Measurements from ENCODE around the gene ERMN. TPM values are rescaled to one million over a fixed set of nuclear protein-coding genes. Genes with fewer than 3 reads are reported as not detected.

The ERMN gene
- total RNA-seq, 1 donor from 2014 or later: not detected

DNA sequence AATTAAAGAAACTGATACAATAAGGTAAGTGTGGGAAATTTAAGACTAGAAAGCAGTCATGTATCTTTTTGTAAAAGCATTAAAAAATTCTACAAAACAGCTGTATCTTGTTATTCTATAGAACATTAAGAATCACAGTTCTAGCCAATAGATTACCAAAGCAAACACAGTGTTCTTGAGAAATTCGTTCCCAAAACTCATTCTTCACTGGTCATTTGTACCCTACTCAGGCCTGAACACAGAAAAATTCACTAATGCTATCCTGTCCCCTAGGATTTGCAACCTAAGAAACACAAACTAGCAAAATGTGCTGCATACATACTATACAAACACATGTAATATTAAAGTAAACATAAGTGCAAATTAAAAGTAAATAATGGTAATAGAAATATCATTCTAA lies 29.1 kb downstream of the ERMN start:
- TF ChIP-seq CTCF (IDR thresholded peaks at IDR 0.05; ENCODE audit: unreplicated experiment): no peak
- peaks cover 9% of the 10 kb centered on the region for H3K4me1 Mint-ChIP-seq (ENCODE audit: low read depth)
- H3K27me3 Mint-ChIP-seq: peaks cover 3% of the 10 kb centered on the region
- H3K36me3 Mint-ChIP-seq (ENCODE audit: insufficient read depth): no peaks in the 10 kb centered on the region
- no peak overlapping the region for H3K4me3 Mint-ChIP-seq (ENCODE audit: low read depth)
- H3K9me3 Mint-ChIP-seq (ENCODE audit: low read depth): no peaks in the 10 kb centered on the region
- H3K27ac Mint-ChIP-seq: no peak overlapping the region
- no peak for DNase-seq (ENCODE audit: low spot score, unreplicated experiment)

DNA sequence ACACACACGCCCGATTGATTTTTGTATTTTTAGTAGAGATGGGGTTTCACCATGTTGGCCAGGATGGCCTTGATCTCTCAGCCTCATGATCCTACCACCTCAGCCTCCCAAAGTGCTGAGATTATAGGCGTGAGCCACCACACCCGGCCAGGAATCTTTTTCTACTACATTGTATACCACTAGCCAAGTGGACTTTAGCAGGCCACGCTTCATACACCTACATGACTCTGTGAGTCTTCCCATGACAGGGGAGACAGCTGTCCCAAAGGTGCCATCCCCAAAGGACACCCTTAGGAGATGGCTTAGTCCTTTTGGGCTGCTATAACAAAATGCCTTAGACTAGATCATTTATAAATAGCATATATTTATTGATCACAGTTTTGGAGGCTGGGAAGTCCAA lies 32.8 kb downstream of the ERMN start:
- no peak for DNase-seq (ENCODE audit: low spot score, unreplicated experiment)
- Mint-ChIP-seq H3K9me3 (ENCODE audit: low read depth) (no peaks in the 10 kb centered on the region), H3K4me3 (ENCODE audit: low read depth) (no peak overlapping the region), H3K27me3 (peaks cover 3% of the 10 kb centered on the region), H3K4me1 (ENCODE audit: low read depth) (peaks cover 6% of the 10 kb centered on the region), H3K27ac (no peak overlapping the region), H3K36me3 (ENCODE audit: insufficient read depth) (no peaks in the 10 kb centered on the region)
- TF ChIP-seq CTCF (IDR thresholded peaks at IDR 0.05; ENCODE audit: unreplicated experiment): no peak

DNA sequence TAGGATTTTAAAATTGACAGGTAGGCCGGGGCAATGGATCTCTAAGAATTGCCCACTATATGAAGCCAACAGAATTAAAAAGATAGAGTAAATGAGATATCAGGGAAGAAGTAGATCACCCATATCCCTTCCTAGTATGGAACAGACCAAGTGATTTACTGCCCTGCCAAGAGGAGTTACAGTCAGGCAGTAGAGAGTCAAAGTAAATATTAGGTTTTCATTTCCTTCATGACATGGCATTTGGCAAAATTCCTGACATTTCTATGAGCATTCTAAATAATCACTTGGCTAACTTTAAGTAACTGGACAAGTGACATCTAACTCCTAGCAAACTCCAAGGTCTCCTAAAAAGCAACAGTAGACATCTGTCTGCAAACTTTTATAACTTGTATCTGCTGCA lies 34.6 kb downstream of the ERMN start:
- no peak for TF ChIP-seq CTCF (IDR thresholded peaks at IDR 0.05; ENCODE audit: unreplicated experiment)
- Mint-ChIP-seq H3K9me3 (ENCODE audit: low read depth) (no peaks in the 10 kb centered on the region), H3K4me1 (ENCODE audit: low read depth) (peaks cover 6% of the 10 kb centered on the region), H3K36me3 (ENCODE audit: insufficient read depth) (no peaks in the 10 kb centered on the region), H3K4me3 (ENCODE audit: low read depth) (no peak overlapping the region), H3K27me3 (no peaks in the 10 kb centered on the region), H3K27ac (no peak overlapping the region)
- no peak for DNase-seq (ENCODE audit: low spot score, unreplicated experiment)

- Mint-ChIP-seq H3K27ac (no peak overlapping the region), H3K4me3 (ENCODE audit: low read depth) (no peak overlapping the region), H3K36me3 (ENCODE audit: insufficient read depth) (no peaks in the 10 kb centered on the region), H3K9me3 (ENCODE audit: low read depth) (no peaks in the 10 kb centered on the region), H3K4me1 (ENCODE audit: low read depth) (peaks cover 4% of the 10 kb centered on the region), H3K27me3 (no peaks in the 10 kb centered on the region)
- TF ChIP-seq CTCF (IDR thresholded peaks at IDR 0.05; ENCODE audit: unreplicated experiment): no peak
- no peak for DNase-seq (ENCODE audit: low spot score, unreplicated experiment)
Measured at GRCh38 chr2:157290525-157290924, 35.1 kb downstream of the ERMN start.

DNA sequence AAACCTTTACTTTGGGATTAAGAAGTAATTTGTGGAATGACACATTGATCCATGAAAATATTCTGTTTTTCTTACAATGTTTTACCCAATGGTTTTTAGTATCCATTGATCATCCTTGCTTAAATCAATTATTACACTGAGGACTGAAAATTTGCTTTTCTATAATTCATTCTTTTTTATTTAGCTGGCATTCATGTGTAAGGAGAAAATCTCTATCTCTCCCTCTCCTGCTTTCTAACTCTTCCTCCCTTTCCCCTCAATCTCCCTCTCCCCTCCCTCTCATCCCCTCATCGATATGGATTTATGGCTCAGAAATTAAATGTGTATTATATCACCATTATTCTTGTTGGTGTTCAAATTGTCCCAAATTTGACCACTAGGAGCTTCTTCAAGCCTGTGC lies 38.5 kb downstream of the ERMN start:
- H3K4me3 Mint-ChIP-seq (ENCODE audit: low read depth): no peak overlapping the region
- H3K36me3 Mint-ChIP-seq (ENCODE audit: insufficient read depth): no peaks in the 10 kb centered on the region
- no peak overlapping the region for H3K27ac Mint-ChIP-seq
- no peaks in the 10 kb centered on the region for H3K9me3 Mint-ChIP-seq (ENCODE audit: low read depth)
- TF ChIP-seq CTCF (IDR thresholded peaks at IDR 0.05; ENCODE audit: unreplicated experiment): no peak
- no peaks in the 10 kb centered on the region for H3K4me1 Mint-ChIP-seq (ENCODE audit: low read depth)
- no peak for DNase-seq (ENCODE audit: low spot score, unreplicated experiment)
- H3K27me3 Mint-ChIP-seq: no peaks in the 10 kb centered on the region

Measured in progenitor cell of endocrine pancreas (in vitro differentiated cells).